Activated CD8-positive, alpha-beta memory T cell treated with anti-CD3 and anti-CD28 coated beads for 48 hours (primary cell): ENCODE measurements around the gene NLE1.

Source experiments
- DNase-seq, 3 experiments: peaks; one replicate each; pipeline ENCODE4 v3.0.0-alpha.2; 2020; ENCODE audit warnings: low read depth in 2 of 3, low spot score in 2 of 3

NLE1 gene

DNA sequence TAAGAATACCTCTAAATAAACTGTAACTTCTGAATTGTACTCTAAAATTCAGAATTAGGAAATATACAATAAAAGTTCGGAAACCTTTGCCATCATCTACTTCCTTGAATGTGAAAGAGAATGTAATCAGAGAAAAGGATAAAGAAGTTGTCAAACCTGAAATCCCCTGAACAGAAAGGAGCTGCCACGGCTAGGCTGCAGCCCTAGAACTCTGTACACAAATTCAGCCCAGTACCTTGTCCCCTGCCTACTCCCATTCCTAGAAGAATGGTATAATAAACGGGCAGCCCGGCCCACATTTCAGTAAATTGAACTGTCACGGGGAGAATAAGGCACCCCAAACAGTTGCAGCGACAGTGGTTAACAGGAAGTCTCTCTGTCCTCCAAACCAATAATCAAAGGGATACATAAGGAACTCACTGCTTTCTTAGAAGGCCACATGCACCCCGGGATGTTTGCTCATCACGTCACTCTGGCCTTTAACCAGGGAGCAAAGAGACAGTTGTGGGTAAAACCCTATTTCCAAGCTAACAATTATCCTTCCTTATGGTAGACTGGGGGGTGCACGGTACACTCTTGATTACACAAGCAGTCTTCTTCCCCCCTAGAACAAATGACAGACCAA lies 54.3 kb downstream of the NLE1 start:
- no peak for DNase-seq

DNA sequence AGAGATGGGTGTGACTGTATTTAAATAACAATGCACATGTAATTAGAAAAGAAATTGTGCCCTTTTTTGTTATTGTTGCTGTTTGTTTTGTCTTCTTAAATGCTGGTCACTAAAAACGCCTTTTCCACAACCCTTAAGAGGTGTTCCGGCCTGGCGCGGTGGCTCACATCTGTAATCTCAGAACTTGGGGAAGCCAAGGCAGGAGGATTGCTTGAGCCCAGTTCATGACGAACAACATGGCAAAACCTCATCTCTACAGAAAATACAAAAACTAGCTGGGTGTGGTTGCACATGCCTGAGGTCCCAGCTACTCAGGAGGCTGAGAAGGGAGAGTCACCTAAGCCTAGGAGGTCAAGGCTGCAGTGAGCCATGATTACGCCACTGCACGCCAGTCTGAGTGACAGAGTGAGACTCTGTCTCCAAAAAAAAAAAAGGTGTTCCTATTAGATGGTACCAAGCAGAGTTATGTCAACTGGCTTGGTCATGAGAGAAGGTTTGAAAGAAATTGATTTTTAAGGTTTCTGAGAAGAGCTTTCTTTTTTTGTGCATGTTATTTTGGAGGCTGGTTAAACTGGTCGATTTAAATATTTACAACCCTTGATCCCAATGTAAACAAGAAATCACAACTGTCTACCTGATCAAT lies 55.1 kb downstream of the NLE1 start:
- no peak for DNase-seq

DNA sequence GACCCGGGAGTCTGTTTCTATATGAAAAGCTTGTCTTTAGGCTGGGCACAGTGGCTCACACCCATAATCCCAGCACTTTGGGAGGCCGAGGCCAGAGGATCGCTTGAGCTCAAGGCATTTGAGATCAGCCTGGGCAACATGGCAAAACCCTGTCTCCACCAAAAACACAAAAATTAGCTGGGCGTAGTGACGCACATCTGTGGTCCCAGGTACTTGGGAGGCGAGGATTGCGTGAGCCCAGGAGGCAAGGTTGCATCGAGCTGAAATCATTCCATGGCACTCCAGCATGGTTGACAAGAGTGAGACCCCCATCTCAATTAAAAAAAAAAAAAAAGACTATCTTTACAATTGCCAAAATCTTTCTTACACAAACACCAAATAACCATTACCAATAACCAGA lies 55.9 kb downstream of the NLE1 start:
- no peak for DNase-seq

- DNase-seq, result no peak
Measured at GRCh38 chr17:35084987-35085386, 57.1 kb downstream of the NLE1 start.

- no peak for DNase-seq
Measured at GRCh38 chr17:35083071-35083470, 59.0 kb downstream of the NLE1 start.

DNA sequence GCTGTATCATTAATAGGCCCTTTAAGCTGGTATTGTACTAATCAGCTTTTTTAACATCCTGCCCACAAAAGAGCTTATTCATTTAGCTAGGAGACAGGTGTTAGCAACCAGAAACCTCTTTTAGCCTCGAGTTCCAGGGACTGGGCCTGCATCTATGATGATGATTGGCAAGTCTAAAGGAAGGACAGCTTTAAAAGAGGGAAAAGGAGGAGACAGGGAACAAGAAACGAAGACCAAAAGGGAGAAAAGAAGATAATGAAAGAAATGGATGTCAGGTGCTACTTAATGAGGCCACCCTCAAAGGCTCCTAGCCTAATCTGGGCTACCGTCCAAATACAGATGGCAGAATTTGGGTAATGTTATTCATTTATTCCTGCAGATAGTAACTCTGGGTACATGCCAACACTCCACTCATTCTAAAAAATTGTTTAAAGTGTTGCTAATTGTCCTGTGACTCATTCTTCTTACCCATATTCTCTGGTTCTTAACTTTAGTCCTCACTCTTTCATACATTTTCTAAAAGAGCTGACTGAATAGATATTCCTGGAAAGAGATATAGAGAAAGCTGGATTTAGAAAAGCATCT lies 59.9 kb downstream of the NLE1 start:
- no peak for DNase-seq

DNA sequence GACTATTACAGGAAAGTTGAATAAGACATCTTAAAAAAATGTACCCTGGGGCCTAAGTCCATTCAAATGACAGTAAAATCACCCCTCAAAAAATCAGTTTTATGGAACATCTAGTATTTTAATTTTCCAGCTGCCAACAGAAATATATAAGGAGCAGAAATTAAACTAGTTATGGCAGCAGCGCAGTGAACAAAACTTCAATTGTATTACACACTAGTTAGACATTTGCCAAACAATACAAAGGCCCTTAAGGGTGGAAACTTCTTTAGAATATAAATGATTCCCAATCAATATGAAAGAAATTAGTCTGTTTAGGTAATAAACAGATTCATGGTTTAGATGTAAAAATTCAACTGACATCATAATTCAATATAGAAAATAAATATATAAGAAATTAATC lies 60.5 kb downstream of the NLE1 start:
- DNase-seq, result no peak

DNA sequence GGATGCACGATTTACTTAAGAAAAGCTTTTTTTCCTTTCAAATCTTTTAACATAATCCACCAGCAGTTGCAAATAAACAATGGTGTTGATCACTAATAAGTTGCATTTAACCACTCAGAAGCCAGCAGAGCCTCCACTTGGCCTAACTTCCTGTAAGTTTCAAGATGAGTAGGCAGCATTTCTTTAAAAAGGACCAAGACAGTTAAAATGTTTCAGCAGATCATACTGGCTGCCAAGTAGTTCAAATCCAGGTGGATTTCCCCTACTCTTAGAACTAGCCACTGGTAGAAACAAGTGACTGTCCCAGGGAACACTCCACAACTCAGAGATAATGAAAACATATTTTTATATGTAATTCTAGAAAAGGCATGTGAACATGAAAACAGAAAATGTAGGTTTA lies 61.6 kb downstream of the NLE1 start:
- no peak for DNase-seq

DNA sequence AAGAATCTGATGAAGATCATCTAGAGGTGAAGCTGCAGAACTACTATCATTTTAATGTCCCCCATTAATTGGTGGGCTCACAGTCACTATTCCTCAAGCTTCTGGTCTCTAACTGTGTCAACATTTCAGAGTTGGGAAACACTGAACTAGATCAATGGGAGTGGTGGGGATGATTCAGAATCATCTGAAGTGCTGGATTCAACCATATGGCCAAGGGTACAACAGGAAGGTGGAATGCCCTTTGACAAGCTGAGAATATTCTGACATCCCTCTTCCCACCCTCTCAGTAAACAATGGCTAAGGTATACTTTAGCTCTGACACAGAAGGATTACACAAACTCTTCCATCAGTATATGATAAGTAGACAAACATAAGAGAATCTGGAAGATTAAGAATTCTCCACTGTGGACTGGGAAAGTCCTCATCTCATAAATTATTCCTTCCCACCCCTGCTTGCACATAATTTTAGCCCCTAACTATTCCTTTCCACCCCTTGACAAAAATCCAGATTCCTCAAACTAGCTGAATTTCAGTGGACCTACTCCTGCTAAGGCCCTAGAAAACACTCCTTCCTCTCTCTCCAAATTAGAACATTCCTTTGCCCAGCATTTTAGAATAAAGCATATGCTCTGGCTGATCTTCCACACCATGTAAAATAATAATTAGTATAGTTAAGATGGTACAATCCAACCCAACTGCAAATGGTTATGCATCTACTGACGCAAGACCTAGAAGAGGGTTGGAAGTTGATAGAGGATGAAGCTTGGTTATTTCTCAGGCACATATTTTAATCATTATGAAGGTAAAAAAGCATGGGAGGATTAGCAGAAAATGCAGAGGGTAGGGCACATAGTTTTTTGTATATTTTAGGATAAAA lies 62.3 kb downstream of the NLE1 start:
- no peak for DNase-seq
